GM23248 (cell line): ENCODE data around the gene PLCE1.

ENCODE experiments used
- EZH2 ChIP-seq: fragments of 200-600 bp; sonication (generic); IDR thresholded peaks from 2 replicates; pipeline ENCODE4 v1.6.1; 2018; ENCODE audit warnings: antibody characterized with exemption, mild to moderate bottlenecking; ENCODE audit not compliant: insufficient read depth, poor library complexity, severe bottlenecking
- EZH2phosphoT487 ChIP-seq: fragments of 200-600 bp; sonication (generic); IDR thresholded peaks from 2 replicates; pipeline ENCODE4 v1.6.1; 2018; ENCODE audit warnings: antibody characterized with exemption, moderate library complexity, mild to moderate bottlenecking, low read depth; ENCODE audit not compliant: insufficient read depth

DNA sequence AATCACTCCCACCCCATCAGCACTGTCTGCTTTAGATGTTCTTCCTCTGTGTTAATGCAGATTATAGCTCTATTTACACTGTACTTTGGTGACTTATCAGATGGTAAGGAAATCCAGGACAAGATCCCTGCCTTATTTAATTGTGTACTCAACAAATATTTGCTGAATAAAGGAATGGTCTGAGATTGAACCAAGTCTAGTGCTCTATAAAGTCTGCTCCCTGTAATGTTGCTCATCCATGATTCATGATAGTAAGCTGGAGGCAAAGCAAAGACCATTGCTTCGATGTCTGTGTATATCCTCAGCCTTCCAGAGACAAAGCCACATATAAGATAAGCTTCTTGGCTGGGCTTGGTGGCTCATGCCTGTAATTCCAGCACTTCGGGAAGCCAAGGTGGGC, 33.5 kb downstream of the PLCE1 start:
- no peak for TF ChIP-seq EZH2
- TF ChIP-seq EZH2phosphoT487: no peak
